Adrenal gland (tissue), 5 donors: Measurements from ENCODE around the gene NOP14.

Source experiments
- POLR2A ChIP-seq, 2 donors: fragments of 450-650 bp; IDR thresholded peaks; one replicate each; pipeline ENCODE4 v1.6.1; 2017; ENCODE audit warnings: antibody characterized with exemption in 2 of 2, mild to moderate bottlenecking in 2 of 2, moderate library complexity in 1 of 2
- TF ChIP-seq, protein P1 (sequence below), 6 experiments: fragments of 450-650 bp in 4 of 6; fragments of 200-600 bp in 2 of 6; sonication (generic) in 1 of 6; IDR thresholded peaks; 1 replicate in 5 of 6; 2 replicates in 1 of 6; pipeline versions ENCODE4 v1.5.1 to v1.8.0; 2016 to 2021; ENCODE audit warnings: antibody characterized with exemption in 6 of 6, mild to moderate bottlenecking in 2 of 6, moderate library complexity in 1 of 6
- donor health status: DM: no; HTN: no; CAD: no.

DNA sequence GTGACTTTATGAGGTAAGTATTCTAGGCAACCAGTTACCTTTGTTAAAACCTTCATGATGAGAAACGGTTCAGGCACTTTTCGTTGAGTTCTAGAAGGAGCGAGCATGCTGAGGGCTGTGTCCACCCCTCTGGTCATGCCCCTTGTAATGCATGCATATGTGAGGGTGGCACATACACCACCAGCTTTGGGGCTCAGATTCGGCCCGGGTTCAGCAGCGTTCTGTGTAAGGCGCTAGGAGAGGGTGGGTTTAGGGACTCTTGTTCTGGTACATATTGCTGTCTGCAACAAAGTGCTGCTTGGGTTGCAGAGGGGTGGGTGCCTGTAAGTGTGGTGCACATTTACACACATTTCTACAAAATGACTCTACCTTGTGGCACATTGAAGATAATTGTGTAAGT, 54.5 kb downstream of the NOP14 start:
- TF ChIP-seq, protein P1, sequence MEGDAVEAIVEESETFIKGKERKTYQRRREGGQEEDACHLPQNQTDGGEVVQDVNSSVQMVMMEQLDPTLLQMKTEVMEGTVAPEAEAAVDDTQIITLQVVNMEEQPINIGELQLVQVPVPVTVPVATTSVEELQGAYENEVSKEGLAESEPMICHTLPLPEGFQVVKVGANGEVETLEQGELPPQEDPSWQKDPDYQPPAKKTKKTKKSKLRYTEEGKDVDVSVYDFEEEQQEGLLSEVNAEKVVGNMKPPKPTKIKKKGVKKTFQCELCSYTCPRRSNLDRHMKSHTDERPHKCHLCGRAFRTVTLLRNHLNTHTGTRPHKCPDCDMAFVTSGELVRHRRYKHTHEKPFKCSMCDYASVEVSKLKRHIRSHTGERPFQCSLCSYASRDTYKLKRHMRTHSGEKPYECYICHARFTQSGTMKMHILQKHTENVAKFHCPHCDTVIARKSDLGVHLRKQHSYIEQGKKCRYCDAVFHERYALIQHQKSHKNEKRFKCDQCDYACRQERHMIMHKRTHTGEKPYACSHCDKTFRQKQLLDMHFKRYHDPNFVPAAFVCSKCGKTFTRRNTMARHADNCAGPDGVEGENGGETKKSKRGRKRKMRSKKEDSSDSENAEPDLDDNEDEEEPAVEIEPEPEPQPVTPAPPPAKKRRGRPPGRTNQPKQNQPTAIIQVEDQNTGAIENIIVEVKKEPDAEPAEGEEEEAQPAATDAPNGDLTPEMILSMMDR (IDR thresholded peaks at IDR 0.05), result no peak
- TF ChIP-seq POLR2A (IDR thresholded peaks at IDR 0.05), result no peak
